Middle frontal gyrus (tissue), 1 donor: ENCODE results near the gene CTSH.
"Not testable (repeated sequence)": the region's sequence is repeated elsewhere in the genome, so short reads cannot be mapped to it uniquely, and the experiment has no call there.

Source experiments
- DNase-seq: peaks from one replicate; pipeline ENCODE4 v3.0.0-alpha.2; 2015; ENCODE audit warnings: low spot score; ENCODE audit errors: extremely low spot score

Gene CTSH

GRCh38 chr15:78942741-78943140 lies 2.1 kb downstream of the CTSH start:
- no peak for DNase-seq

GRCh38 chr15:78938658-78939488 lies 6.0 kb downstream of the CTSH start:
- no peak for DNase-seq

- DNase-seq, result no peak
These were observed 7.6 kb downstream of the CTSH start for GRCh38 chr15:78937132-78937739.

- DNase-seq, result no peak
These were observed 10.2 kb downstream of the CTSH start for GRCh38 chr15:78934655-78935023.

- DNase-seq, result no peak
These were observed 10.8 kb downstream of the CTSH start for GRCh38 chr15:78933823-78934654.

- no peak for DNase-seq
These were observed 11.5 kb downstream of the CTSH start for GRCh38 chr15:78933187-78933822.

- no peak for DNase-seq
These were observed 12.5 kb downstream of the CTSH start for GRCh38 chr15:78932258-78932808.

- no peak for DNase-seq
These were observed 13.2 kb downstream of the CTSH start for GRCh38 chr15:78931439-78932257.

GRCh38 chr15:78930577-78931388 lies 14.1 kb downstream of the CTSH start:
- DNase-seq, result no peak

GRCh38 chr15:78929536-78930264 lies 15.1 kb downstream of the CTSH start:
- DNase-seq, result no peak

- no peak for DNase-seq
These were observed 16.2 kb downstream of the CTSH start for GRCh38 chr15:78928616-78929093.

- DNase-seq, result not testable (repeated sequence)
These were observed 16.7 kb downstream of the CTSH start for GRCh38 chr15:78928176-78928575.

GRCh38 chr15:78927077-78927790 lies 17.6 kb downstream of the CTSH start:
- no peak for DNase-seq

- DNase-seq, result no peak
These were observed 18.7 kb downstream of the CTSH start for GRCh38 chr15:78925956-78926743.

GRCh38 chr15:78925076-78925624 lies 19.7 kb downstream of the CTSH start:
- DNase-seq, result no peak

- no peak for DNase-seq
These were observed 21.1 kb downstream of the CTSH start for GRCh38 chr15:78923480-78924360.
